ENCODE results near the gene UPK3A. TPM values are rescaled to one million over a fixed set of nuclear protein-coding genes. Genes with fewer than 3 reads are reported as not detected.

Gene UPK3A
- total and polyA plus RNA-seq, 2 of the 13 experiments (the other 11 are each of a cell fraction or from before 2014, with no cell fraction given), result 10.5 to 13.8 TPM

DNA sequence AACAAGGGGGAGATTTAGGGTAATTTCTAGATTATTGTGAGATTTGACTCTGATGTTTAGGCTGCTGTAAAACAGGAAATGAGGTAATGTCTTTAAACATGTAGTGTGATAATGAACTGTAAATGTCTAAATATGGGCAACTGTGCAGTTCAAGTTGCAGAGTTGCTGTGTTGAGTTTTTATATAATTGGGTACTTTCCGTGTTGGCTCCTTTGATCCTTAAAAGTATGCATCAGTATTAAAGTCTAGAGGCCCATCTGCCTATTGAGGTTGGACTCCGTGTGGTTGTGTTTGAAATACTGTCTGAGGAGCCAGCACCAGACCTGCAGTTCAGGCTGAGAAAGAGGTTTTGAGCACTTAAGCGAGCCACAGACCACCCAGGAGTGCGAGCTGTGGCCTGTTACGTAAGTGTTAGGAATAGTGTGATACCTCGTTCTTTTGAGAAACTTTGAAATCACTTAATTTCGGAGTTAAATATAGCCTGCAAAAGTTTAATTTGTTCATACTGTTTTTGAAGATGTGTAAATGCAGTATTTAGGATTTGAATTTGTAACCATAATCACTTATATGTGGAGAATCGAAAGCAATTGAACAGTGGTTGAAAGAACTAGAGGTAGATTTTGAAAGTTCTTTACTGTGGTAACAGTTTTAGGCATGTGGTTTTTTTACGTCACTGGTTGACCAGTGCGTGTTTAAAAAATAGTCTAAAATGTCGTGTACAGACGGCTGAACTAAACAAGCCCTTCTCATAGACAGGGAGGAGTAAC is 34.0 kb downstream of the UPK3A start:
- peaks cover 16 to 26% of the 10 kb centered on the region in 2 experiments for H3K36me3 ChIP-seq (replicated peaks in 1 of 2; ENCODE audit: control insufficient read depth in 1 of 2, insufficient read depth in 2 of 2, low read length in 2 of 2)
- BruUV-seq (replicated peaks), result no TSS peak
- DNase-seq (ENCODE audit: low spot score), result no peak
- no peak overlapping the region for H3K27ac ChIP-seq (ENCODE audit: extremely low read length, insufficient read depth, low read length)
- peaks cover 69% of the 10 kb centered on the region for H3K4me1 ChIP-seq (ENCODE audit: insufficient read depth, low read length)
- in situ Hi-C loops (cut with HindIII; ENCODE audit: extremely low pct_ligation_motif_present, low pct_unique_long_range_greater_than_20kb), result no loop called here
- FAIRE-seq, result no peak
- no peaks in the 10 kb centered on the region for H3K9me3 ChIP-seq (ENCODE audit: low read length)
- POLR2A ChIA-PET, result interaction anchor here (1.0 kb wide), 1 partner anchor 46 kb away, joined by 3 read pairs; no protein-coding TSS in a partner anchor
- no peak overlapping the region for H3K4me3 ChIP-seq (replicated peaks in 1 of 3; ENCODE audit: insufficient read depth in 1 of 3, low read depth in 2 of 3, low read length in 3 of 3)
- no peak overlapping the region for H3K4me2 ChIP-seq (ENCODE audit: low read depth, low read length)
- CTCF ChIA-PET (ENCODE audit: low intra/inter-chr PET ratio, low total read pairs), result no interaction called here
- H2AFZ ChIP-seq (ENCODE audit: low read length), result no peak overlapping the region
- intact Hi-C loops (cut with micrococcal nuclease; ENCODE audit: unreplicated experiment), result no loop called here
- no peak for ATAC-seq
- no peak overlapping the region for H3K9ac ChIP-seq (ENCODE audit: insufficient read depth, low read depth, low read length)
- H3K79me2 ChIP-seq (ENCODE audit: insufficient read depth, low read length), result peaks cover 88% of the 10 kb centered on the region
- H3K27me3 ChIP-seq (ENCODE audit: control insufficient read depth in 1 of 2, insufficient read depth in 2 of 2, low read length in 2 of 2), result no peaks in the 10 kb centered on the region
- H4K20me1 ChIP-seq (ENCODE audit: insufficient read depth, low read length), result peaks cover 17% of the 10 kb centered on the region
- WGBS (ENCODE audit: low lambda C conversion rate), result 96% methylated on average over 12 of the region's 12 CpGs
- TF ChIP-seq ZNF841 (CRISPR knock-in tag; IDR thresholded peaks at IDR 0.05; ENCODE audit: borderline replicate concordance), result no peak
- TF ChIP-seq KLF12 (CRISPR knock-in tag; IDR thresholded peaks at IDR 0.05; ENCODE audit: borderline replicate concordance), result no peak
- TF ChIP-seq ZNF577 (CRISPR knock-in tag; IDR thresholded peaks at IDR 0.05; ENCODE audit: borderline replicate concordance, low read depth), result no peak
- TF ChIP-seq ZNF235 (CRISPR knock-in tag; IDR thresholded peaks at IDR 0.05; ENCODE audit: borderline replicate concordance), result no peak
- TF ChIP-seq, protein P1, sequence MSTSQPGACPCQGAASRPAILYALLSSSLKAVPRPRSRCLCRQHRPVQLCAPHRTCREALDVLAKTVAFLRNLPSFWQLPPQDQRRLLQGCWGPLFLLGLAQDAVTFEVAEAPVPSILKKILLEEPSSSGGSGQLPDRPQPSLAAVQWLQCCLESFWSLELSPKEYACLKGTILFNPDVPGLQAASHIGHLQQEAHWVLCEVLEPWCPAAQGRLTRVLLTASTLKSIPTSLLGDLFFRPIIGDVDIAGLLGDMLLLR (CRISPR knock-in tag; IDR thresholded peaks at IDR 0.05), result no peak
- TF ChIP-seq ZNF83 (CRISPR knock-in tag; IDR thresholded peaks at IDR 0.05; ENCODE audit: borderline replicate concordance), result no peak
- TF ChIP-seq, protein P2, sequence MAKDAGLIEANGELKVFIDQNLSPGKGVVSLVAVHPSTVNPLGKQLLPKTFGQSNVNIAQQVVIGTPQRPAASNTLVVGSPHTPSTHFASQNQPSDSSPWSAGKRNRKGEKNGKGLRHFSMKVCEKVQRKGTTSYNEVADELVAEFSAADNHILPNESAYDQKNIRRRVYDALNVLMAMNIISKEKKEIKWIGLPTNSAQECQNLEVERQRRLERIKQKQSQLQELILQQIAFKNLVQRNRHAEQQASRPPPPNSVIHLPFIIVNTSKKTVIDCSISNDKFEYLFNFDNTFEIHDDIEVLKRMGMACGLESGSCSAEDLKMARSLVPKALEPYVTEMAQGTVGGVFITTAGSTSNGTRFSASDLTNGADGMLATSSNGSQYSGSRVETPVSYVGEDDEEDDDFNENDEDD (CRISPR knock-in tag; IDR thresholded peaks at IDR 0.05; ENCODE audit: borderline replicate concordance), result no peak
- TF ChIP-seq ZNF552 (CRISPR knock-in tag; IDR thresholded peaks at IDR 0.05; ENCODE audit: borderline replicate concordance), result no peak
- no peak for TF ChIP-seq KDM6A (CRISPR knock-in tag; IDR thresholded peaks at IDR 0.05; ENCODE audit: low read depth)
- TF ChIP-seq PHF21A (CRISPR knock-in tag; IDR thresholded peaks at IDR 0.05), result no peak
- TF ChIP-seq NFATC3 (CRISPR knock-in tag; IDR thresholded peaks at IDR 0.05), result no peak
- TF ChIP-seq ZNF333 (CRISPR knock-in tag; IDR thresholded peaks at IDR 0.05; ENCODE audit: borderline replicate concordance), result no peak
- TF ChIP-seq ZBTB38 (CRISPR knock-in tag; IDR thresholded peaks at IDR 0.05), result no peak
- TF ChIP-seq REXO4 (CRISPR knock-in tag; IDR thresholded peaks at IDR 0.05; ENCODE audit: borderline replicate concordance), result no peak
- TF ChIP-seq, protein P3, sequence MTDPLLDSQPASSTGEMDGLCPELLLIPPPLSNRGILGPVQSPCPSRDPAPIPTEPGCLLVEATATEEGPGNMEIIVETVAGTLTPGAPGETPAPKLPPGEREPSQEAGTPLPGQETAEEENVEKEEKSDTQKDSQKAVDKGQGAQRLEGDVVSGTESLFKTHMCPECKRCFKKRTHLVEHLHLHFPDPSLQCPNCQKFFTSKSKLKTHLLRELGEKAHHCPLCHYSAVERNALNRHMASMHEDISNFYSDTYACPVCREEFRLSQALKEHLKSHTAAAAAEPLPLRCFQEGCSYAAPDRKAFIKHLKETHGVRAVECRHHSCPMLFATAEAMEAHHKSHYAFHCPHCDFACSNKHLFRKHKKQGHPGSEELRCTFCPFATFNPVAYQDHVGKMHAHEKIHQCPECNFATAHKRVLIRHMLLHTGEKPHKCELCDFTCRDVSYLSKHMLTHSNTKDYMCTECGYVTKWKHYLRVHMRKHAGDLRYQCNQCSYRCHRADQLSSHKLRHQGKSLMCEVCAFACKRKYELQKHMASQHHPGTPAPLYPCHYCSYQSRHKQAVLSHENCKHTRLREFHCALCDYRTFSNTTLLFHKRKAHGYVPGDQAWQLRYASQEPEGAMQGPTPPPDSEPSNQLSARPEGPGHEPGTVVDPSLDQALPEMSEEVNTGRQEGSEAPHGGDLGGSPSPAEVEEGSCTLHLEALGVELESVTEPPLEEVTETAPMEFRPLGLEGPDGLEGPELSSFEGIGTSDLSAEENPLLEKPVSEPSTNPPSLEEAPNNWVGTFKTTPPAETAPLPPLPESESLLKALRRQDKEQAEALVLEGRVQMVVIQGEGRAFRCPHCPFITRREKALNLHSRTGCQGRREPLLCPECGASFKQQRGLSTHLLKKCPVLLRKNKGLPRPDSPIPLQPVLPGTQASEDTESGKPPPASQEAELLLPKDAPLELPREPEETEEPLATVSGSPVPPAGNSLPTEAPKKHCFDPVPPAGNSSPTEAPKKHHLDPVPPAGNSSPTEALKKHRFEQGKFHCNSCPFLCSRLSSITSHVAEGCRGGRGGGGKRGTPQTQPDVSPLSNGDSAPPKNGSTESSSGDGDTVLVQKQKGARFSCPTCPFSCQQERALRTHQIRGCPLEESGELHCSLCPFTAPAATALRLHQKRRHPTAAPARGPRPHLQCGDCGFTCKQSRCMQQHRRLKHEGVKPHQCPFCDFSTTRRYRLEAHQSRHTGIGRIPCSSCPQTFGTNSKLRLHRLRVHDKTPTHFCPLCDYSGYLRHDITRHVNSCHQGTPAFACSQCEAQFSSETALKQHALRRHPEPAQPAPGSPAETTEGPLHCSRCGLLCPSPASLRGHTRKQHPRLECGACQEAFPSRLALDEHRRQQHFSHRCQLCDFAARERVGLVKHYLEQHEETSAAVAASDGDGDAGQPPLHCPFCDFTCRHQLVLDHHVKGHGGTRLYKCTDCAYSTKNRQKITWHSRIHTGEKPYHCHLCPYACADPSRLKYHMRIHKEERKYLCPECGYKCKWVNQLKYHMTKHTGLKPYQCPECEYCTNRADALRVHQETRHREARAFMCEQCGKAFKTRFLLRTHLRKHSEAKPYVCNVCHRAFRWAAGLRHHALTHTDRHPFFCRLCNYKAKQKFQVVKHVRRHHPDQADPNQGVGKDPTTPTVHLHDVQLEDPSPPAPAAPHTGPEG (CRISPR knock-in tag; IDR thresholded peaks at IDR 0.05), result no peak
- TF ChIP-seq, protein P4, sequence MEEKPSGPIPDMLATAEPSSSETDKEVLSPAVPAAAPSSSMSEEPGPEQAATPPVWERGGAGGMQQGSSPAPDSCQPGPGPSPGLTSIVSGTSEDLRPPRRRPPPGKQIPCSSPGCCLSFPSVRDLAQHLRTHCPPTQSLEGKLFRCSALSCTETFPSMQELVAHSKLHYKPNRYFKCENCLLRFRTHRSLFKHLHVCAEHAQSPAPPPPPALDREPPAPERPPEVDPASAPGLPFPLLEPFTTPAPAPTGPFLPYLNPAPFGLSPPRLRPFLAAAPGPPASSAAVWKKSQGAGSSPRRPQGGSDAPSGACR (CRISPR knock-in tag; IDR thresholded peaks at IDR 0.05), result no peak
